HCT116 (cell line): ENCODE measurements around the gene MCF2L2. TPM values are rescaled to one million over a fixed set of nuclear protein-coding genes. Genes with fewer than 3 reads are reported as not detected.

Experiments
- ATAC-seq: fragments of 200-7000 bp; cut with Tn5 transposase; 2 replicates; pipeline ENCODE4 v1.9.1; 2020; ENCODE audit warnings: mild to moderate bottlenecking, moderate library complexity
- BruUV-seq: library from RNA; stranded (reverse); fragments of 400-500 nt; replicated peaks from 2 replicates; lab custom pipeline; 2021; lab: Mats Ljungman, UMichigan
- CTCF ChIA-PET: fragments of 300-600 bp; sonication (Branson Sonifier 250); formaldehyde crosslinking; loops from one replicate; lab custom pipeline; 2021; ENCODE audit warnings: antibody characterized with exemption; lab: Charles Lee
- POLR2A ChIA-PET: fragments of 300-600, 350-600 bp; sonication (Branson Sonifier 250); formaldehyde crosslinking; loops from one replicate; lab custom pipeline; 2021; ENCODE audit warnings: antibody characterized with exemption; lab: Charles Lee
- RAD21 ChIA-PET, 2 experiments: fragments of 300-600 bp; sonication (Branson Sonifier 250); formaldehyde crosslinking; loops; one replicate each; lab custom pipeline; 2023; ENCODE audit warnings: low total read pairs in 2 of 2; ENCODE audit not compliant: uncharacterized antibody in 2 of 2, unreplicated experiment in 2 of 2, low non-redundant PET in 1 of 2; lab: Charles Lee
- DNase-seq: peaks from one replicate; pipeline ENCODE4 v3.0.0-alpha.2; 2010; ENCODE audit warnings: low read depth, low spot score
- H2AFZ ChIP-seq: fragments of 200-600 bp; shearing (Covaris generic), sonication (generic); 2 replicates; pipeline ENCODE4 v1.6.1; 2017; ENCODE audit warnings: low read depth, mixed run types, mixed read lengths, antibody characterized with exemption, low read length; ENCODE audit not compliant: poor library complexity, severe bottlenecking
- H3K27ac ChIP-seq: 2 replicates; pipeline ENCODE4 v1.5.1; 2012; ENCODE audit warnings: low read depth, low read length
- H3K27me3 ChIP-seq: fragments of 200-600 bp; sonication (generic); 2 replicates; pipeline ENCODE4 v1.6.1; 2016; ENCODE audit warnings: mixed run types, low read length, mixed read lengths; ENCODE audit not compliant: insufficient read depth
- H3K36me3 ChIP-seq, 2 experiments: fragments of 200-500 bp in 1 of 2; fragments of 200-600 bp in 1 of 2; sonication (Bioruptor generic) in 1 of 2; sonication (generic) in 1 of 2; 2 replicates each; pipeline versions ENCODE4 v1.5.1 to v1.6.1; 2014 to 2016; ENCODE audit warnings: low read length in 2 of 2, inconsistent platforms in 1 of 2, mixed read lengths in 1 of 2, mixed run types in 1 of 2; ENCODE audit not compliant: insufficient read depth in 2 of 2, control insufficient read depth in 1 of 2
- H3K4me1 ChIP-seq, 2 experiments: fragments of 200-600 bp in 1 of 2; sonication (generic) in 1 of 2; 2 replicates each; pipeline versions ENCODE4 v1.5.1 to v1.6.1; 2012 to 2017; ENCODE audit warnings: low read length in 2 of 2, inconsistent platforms in 1 of 2, mild to moderate bottlenecking in 1 of 2, mixed read lengths in 1 of 2, mixed run types in 1 of 2, moderate library complexity in 1 of 2; ENCODE audit not compliant: insufficient read depth in 2 of 2, control insufficient read depth in 1 of 2
- H3K4me2 ChIP-seq: fragments of 200-600 bp; sonication (generic); 2 replicates; pipeline ENCODE4 v1.6.1; 2017; ENCODE audit warnings: mixed run types, low read length, mixed read lengths
- H3K4me3 ChIP-seq, 2 experiments: fragments of 200-600 bp in 1 of 2; sonication (generic) in 1 of 2; replicated peaks in 1 of 2; 2 replicates each; pipeline ENCODE4 v1.5.1; 2011 to 2016; ENCODE audit warnings: low read length in 2 of 2, control low read depth in 1 of 2, low read depth in 1 of 2, mild to moderate bottlenecking in 1 of 2, mixed read lengths in 1 of 2, mixed run types in 1 of 2
- H3K79me2 ChIP-seq: fragments of 200-600 bp; sonication (generic); 2 replicates; pipeline ENCODE4 v1.6.1; 2017; ENCODE audit warnings: mild to moderate bottlenecking, mixed run types, low read length, moderate library complexity, mixed read lengths; ENCODE audit not compliant: insufficient read depth
- H3K9ac ChIP-seq: fragments of 200-600 bp; sonication (generic); 2 replicates; pipeline ENCODE4 v1.6.1; 2016; ENCODE audit warnings: low read length, mixed read lengths
- H3K9me2 ChIP-seq: fragments of 200-600 bp; sonication (generic), shearing (Covaris generic); 2 replicates; pipeline ENCODE4 v1.6.1; 2017; ENCODE audit warnings: mixed run types, mild to moderate bottlenecking, moderate library complexity; ENCODE audit not compliant: insufficient read depth
- H3K9me3 ChIP-seq, 2 experiments: fragments of 200-500 bp in 1 of 2; fragments of 200-600 bp in 1 of 2; sonication (Bioruptor generic) in 1 of 2; sonication (generic) in 1 of 2; 2 replicates each; pipeline ENCODE4 v1.6.1; 2014 to 2017; ENCODE audit warnings: low read length in 2 of 2, mixed read lengths in 2 of 2, inconsistent platforms in 1 of 2, low read depth in 1 of 2, mild to moderate bottlenecking in 1 of 2, mixed run types in 1 of 2, moderate library complexity in 1 of 2; ENCODE audit not compliant: control insufficient read depth in 1 of 2, insufficient read depth in 1 of 2
- H4K20me1 ChIP-seq: fragments of 200-600 bp; sonication (generic), shearing (Covaris generic); 2 replicates; pipeline ENCODE4 v1.6.1; 2017; ENCODE audit warnings: mixed run types, mild to moderate bottlenecking, moderate library complexity; ENCODE audit not compliant: insufficient read depth
- CBX3 ChIP-seq: IDR thresholded peaks from 2 replicates; pipeline ENCODE4 v1.6.1; 2012; ENCODE audit warnings: low read depth
- CEBPB ChIP-seq: IDR thresholded peaks from 2 replicates; pipeline ENCODE4 v1.6.1; 2012; ENCODE audit warnings: low read depth
- EGR1 ChIP-seq: IDR thresholded peaks from 2 replicates; pipeline ENCODE4 v1.6.1; 2012; ENCODE audit warnings: low read depth
- EZH2phosphoT487 ChIP-seq: fragments of 200-600 bp; IDR thresholded peaks from 2 replicates; pipeline ENCODE4 v1.6.1; 2018; ENCODE audit warnings: antibody characterized with exemption, borderline replicate concordance
- FOSL1 ChIP-seq: IDR thresholded peaks from 2 replicates; pipeline ENCODE4 v1.6.1; 2012; ENCODE audit warnings: low read depth
- POLR2A ChIP-seq: IDR thresholded peaks from 2 replicates; pipeline ENCODE4 v1.7.0; 2011; ENCODE audit warnings: borderline replicate concordance; ENCODE audit not compliant: insufficient read depth, insufficient read length; ENCODE audit errors: extremely low read depth
- POLR2AphosphoS5 ChIP-seq: IDR thresholded peaks from 2 replicates; pipeline ENCODE4 v1.6.1; 2011; ENCODE audit warnings: mild to moderate bottlenecking, low read depth, low read length, moderate library complexity
- SIN3A ChIP-seq: IDR thresholded peaks from 2 replicates; pipeline ENCODE4 v1.6.1; 2012; ENCODE audit warnings: low read depth
- SP1 ChIP-seq: IDR thresholded peaks from 2 replicates; pipeline ENCODE4 v1.6.1; 2012; ENCODE audit warnings: low read depth
- SRF ChIP-seq: IDR thresholded peaks from 2 replicates; pipeline ENCODE4 v1.6.1; 2012; ENCODE audit warnings: low read depth
- YY1 ChIP-seq: IDR thresholded peaks from 2 replicates; pipeline ENCODE4 v1.6.1; 2011; ENCODE audit warnings: low read length, low read depth, moderate library complexity, mild to moderate bottlenecking; ENCODE audit not compliant: insufficient replicate concordance; ENCODE audit errors: extremely low read depth
- ZFX ChIP-seq: fragments of 450-650 bp; IDR thresholded peaks from 2 replicates; pipeline ENCODE4 v1.6.1; 2017
- intact Hi-C: fragments of 100-400 bp; cut with micrococcal nuclease; formaldehyde crosslinking; loops from 2 replicates; pipeline ENCODE4 v1.10.0; 2022
- total RNA-seq: library from RNA; stranded (reverse); gene quantifications from one replicate; pipeline ENCODE4 v1.2.1, GENCODE V29; 2021; ENCODE audit not compliant: unreplicated experiment
- TF ChIP-seq, protein P1 (sequence below): IDR thresholded peaks from 2 replicates; pipeline ENCODE4 v1.6.1; 2012
- TF ChIP-seq, protein P2 (sequence below): IDR thresholded peaks from 2 replicates; pipeline ENCODE4 v1.6.1; 2012
- TF ChIP-seq, protein P3 (sequence below), 3 experiments: fragments of 200-600 bp in 1 of 3; sonication (generic) in 1 of 3; IDR thresholded peaks in 2 of 3; conservative IDR thresholded peaks in 1 of 3; 2 replicates each; pipeline ENCODE4 v1.5.1; 2012 to 2017; ENCODE audit warnings: low read depth in 2 of 3, low read length in 2 of 3, antibody characterized with exemption in 1 of 3, borderline replicate concordance in 1 of 3, control low read depth in 1 of 3, mild to moderate bottlenecking in 1 of 3, mixed read lengths in 1 of 3, mixed run types in 1 of 3, moderate library complexity in 1 of 3; ENCODE audit not compliant: insufficient read depth in 1 of 3
- TF ChIP-seq, protein P4 (sequence below): IDR thresholded peaks from 2 replicates; pipeline ENCODE4 v1.6.1; 2011; ENCODE audit warnings: mild to moderate bottlenecking, low read length, moderate library complexity; ENCODE audit not compliant: insufficient replicate concordance; ENCODE audit errors: extremely low read depth

The MCF2L2 gene
- total RNA-seq, 1 experiment from 2014 or later = 1.5 TPM

DNA sequence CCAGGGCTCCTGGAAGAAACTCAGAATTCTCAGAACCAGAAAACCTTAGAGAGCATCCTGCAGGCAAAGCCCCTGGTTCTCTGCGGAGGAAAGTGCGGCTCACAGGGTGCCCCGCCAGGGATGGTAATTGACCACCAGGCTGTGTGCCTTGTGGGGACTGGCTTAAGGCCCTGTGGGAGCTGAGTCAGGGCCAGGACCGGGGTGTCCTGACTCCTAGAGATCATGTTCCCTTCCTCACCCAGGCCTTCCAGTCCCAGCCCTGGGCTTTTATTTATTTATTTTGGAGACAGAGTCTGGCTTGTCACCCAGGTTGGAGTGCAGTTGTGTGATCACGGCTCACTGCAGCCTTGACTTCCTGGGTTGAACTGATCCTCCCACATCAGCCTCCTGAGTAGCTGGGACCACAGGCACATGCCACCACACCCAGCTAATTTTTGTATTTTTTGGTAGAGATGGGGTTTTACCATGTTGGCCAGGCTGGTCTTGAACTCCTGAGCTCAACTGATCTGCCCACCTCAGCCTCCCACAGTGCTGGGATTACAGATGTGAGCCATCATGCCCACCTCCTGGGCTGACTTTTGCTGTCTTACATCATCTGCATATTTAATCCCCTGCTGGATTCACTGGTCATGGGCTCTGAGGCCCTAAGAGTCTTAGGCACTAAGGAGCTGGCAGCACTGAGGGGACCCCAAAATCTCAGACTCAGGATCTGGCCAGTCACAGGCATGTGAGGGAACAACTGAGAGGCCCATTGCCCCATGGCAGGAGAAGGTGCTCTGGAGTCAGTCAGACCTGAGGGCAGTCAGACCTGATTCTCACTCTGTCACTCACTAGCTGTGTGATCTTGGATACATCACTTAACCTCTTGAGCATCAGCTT lies 245.4 kb downstream of the MCF2L2 start:
- CTCF ChIA-PET = interaction anchor here (7.2 kb wide), 1 partner anchor 199 kb away, joined by 251 read pairs; no protein-coding TSS in a partner anchor
- TF ChIP-seq EZH2phosphoT487 = no peak
- TF ChIP-seq POLR2AphosphoS5 = no peak
- TF ChIP-seq, protein P1, sequence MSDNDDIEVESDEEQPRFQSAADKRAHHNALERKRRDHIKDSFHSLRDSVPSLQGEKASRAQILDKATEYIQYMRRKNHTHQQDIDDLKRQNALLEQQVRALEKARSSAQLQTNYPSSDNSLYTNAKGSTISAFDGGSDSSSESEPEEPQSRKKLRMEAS = no peak
- TF ChIP-seq, protein P2, sequence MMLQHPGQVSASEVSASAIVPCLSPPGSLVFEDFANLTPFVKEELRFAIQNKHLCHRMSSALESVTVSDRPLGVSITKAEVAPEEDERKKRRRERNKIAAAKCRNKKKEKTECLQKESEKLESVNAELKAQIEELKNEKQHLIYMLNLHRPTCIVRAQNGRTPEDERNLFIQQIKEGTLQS = no peak
- no peak for TF ChIP-seq ZFX
- TF ChIP-seq, protein P3, sequence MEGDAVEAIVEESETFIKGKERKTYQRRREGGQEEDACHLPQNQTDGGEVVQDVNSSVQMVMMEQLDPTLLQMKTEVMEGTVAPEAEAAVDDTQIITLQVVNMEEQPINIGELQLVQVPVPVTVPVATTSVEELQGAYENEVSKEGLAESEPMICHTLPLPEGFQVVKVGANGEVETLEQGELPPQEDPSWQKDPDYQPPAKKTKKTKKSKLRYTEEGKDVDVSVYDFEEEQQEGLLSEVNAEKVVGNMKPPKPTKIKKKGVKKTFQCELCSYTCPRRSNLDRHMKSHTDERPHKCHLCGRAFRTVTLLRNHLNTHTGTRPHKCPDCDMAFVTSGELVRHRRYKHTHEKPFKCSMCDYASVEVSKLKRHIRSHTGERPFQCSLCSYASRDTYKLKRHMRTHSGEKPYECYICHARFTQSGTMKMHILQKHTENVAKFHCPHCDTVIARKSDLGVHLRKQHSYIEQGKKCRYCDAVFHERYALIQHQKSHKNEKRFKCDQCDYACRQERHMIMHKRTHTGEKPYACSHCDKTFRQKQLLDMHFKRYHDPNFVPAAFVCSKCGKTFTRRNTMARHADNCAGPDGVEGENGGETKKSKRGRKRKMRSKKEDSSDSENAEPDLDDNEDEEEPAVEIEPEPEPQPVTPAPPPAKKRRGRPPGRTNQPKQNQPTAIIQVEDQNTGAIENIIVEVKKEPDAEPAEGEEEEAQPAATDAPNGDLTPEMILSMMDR (IDR thresholded peaks at IDR 0.05 in 2 of 3, conservative IDR thresholded peaks at IDR 0.05 in 1 of 3; ENCODE audit: borderline replicate concordance in 1 of 3, insufficient read depth in 1 of 3, low read depth in 2 of 3, low read length in 2 of 3) = no peak
- no peak for TF ChIP-seq SP1
- no peak for TF ChIP-seq YY1
- no peak for TF ChIP-seq CEBPB
- TF ChIP-seq EGR1 = no peak
- no peak for TF ChIP-seq SIN3A
- no peak for TF ChIP-seq CBX3
- TF ChIP-seq SRF = no peak
- TF ChIP-seq, protein P4, sequence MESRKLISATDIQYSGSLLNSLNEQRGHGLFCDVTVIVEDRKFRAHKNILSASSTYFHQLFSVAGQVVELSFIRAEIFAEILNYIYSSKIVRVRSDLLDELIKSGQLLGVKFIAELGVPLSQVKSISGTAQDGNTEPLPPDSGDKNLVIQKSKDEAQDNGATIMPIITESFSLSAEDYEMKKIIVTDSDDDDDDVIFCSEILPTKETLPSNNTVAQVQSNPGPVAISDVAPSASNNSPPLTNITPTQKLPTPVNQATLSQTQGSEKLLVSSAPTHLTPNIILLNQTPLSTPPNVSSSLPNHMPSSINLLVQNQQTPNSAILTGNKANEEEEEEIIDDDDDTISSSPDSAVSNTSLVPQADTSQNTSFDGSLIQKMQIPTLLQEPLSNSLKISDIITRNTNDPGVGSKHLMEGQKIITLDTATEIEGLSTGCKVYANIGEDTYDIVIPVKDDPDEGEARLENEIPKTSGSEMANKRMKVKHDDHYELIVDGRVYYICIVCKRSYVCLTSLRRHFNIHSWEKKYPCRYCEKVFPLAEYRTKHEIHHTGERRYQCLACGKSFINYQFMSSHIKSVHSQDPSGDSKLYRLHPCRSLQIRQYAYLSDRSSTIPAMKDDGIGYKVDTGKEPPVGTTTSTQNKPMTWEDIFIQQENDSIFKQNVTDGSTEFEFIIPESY = no peak
- no peak for TF ChIP-seq FOSL1
- no peak for TF ChIP-seq POLR2A
- TF ChIP-seq, all 23 proteins: peak for 0
- ATAC-seq (no peak), DNase-seq (no peak)
- no peaks in the 10 kb centered on the region for H3K27me3 ChIP-seq
- intact Hi-C loops = loop anchor here (10.0 kb wide), 1 partner anchor 468 kb away; no protein-coding TSS in a partner anchor
- H3K9me2 ChIP-seq = no peaks in the 10 kb centered on the region
- H3K9ac ChIP-seq = no peak overlapping the region
- no TSS peak for BruUV-seq
- ChIA-PET RAD21 (interaction anchor here in 1 of 2 experiments (0.8 to 2.0 kb wide), 2 partner anchors 61 to 200 kb away, joined by 4 to 5 read pairs; no protein-coding TSS in a partner anchor), POLR2A (no interaction called here)
- H3K4me2 ChIP-seq = no peak overlapping the region
- no peaks in the 10 kb centered on the region for H3K79me2 ChIP-seq
- no peak overlapping the region for H3K4me3 ChIP-seq
- no peak overlapping the region for H2AFZ ChIP-seq
- no peaks in the 10 kb centered on the region for H4K20me1 ChIP-seq
- no peaks in the 10 kb centered on the region for H3K9me3 ChIP-seq
- no peak overlapping the region for H3K27ac ChIP-seq
- H3K4me1 ChIP-seq = peaks cover 4 to 10% of the 10 kb centered on the region in 2 experiments; a peak in 2 of 4 replicates
- no peaks in the 10 kb centered on the region for H3K36me3 ChIP-seq
